GM19035 (cell line): ENCODE results near the gene PLXNB2.

ENCODE experiments used
- ATAC-seq: cut with Tn5 transposase; IDR thresholded peaks from one replicate; pipeline ENCODE4 v1.9.1; 2021; ENCODE audit not compliant: unreplicated experiment

PLXNB2 gene

DNA sequence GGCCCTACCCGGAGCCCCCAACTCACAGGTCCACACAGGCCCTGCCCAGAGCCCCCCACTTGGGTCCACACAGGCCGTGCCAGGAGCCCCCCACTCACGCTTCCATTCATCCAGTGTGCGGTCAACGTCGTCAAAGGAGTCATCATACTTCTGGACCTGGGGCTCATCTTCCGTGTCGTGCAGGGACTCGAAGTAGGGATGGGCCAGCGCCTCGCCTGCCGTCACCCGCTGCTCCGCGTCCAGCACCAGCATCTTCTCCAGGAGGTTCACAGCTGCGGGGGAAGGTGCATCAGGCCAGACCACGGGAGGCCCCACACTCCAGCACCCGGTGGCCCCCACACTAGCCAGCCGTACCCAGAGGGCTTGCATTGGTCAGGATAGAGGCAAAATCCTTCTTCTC is 52.3 kb downstream of the PLXNB2 start:
- no peak for ATAC-seq

DNA sequence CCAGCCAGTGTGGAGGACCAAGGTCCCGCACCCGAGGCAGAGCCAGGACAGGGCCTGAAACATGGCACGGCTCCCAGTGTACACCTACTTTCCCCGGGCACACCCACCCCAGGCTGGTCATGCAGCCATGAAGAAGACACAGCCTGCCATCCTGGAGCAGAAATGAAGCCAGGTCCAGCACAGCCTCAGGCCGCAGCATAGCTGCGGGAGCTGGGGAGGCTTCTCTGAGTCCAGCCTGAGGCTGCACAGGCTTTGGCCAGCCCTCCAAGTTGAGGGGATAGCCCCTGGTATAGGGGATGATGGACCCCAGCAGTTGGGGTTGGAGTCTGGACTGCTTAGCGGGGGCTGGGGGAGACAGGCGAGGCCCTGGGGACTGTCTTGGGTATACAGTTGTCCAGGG is 53.5 kb downstream of the PLXNB2 start:
- ATAC-seq, result no peak

DNA sequence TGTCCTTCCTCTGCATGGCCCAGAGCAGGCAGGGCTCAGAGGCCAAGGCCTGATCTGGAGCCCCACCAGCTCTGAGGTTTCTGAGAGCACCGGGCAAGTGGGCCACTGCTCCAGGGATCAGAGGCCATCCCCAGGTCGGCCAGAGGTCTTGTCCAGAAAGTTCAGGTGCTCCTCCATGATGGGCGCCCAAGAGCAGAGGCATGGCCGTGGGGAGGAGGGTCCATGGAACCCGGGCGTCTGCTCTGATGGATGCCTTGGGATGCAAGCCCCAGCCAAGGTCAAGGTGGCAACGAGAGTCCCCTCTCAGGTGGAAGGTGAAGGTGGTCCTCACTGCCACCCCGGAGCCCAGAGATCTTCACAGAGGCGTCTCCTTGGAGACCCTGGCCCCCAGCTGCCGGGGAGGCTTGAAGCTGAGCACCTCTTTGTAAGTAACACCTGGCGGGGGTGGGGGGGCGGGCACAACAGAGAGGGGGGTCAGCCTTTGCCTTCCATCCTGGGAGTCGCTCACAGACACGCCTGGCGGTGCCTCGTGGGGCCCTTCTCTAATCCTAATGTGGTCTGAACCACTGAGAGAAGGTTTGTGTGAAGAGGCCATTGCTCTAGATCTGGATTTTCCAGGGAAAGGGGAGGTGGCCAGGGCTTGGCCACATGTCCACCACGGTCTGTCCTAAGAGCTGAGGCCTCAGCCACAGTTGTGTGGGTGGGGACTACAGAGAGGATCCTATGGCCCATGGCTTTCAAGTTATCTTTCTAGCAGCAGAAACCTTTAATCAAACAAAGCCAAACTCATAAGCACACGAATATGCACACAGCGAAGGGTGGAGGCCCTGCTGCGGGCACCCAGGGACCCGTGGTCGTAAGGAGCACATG is 54.2 kb downstream of the PLXNB2 start:
- no peak for ATAC-seq

DNA sequence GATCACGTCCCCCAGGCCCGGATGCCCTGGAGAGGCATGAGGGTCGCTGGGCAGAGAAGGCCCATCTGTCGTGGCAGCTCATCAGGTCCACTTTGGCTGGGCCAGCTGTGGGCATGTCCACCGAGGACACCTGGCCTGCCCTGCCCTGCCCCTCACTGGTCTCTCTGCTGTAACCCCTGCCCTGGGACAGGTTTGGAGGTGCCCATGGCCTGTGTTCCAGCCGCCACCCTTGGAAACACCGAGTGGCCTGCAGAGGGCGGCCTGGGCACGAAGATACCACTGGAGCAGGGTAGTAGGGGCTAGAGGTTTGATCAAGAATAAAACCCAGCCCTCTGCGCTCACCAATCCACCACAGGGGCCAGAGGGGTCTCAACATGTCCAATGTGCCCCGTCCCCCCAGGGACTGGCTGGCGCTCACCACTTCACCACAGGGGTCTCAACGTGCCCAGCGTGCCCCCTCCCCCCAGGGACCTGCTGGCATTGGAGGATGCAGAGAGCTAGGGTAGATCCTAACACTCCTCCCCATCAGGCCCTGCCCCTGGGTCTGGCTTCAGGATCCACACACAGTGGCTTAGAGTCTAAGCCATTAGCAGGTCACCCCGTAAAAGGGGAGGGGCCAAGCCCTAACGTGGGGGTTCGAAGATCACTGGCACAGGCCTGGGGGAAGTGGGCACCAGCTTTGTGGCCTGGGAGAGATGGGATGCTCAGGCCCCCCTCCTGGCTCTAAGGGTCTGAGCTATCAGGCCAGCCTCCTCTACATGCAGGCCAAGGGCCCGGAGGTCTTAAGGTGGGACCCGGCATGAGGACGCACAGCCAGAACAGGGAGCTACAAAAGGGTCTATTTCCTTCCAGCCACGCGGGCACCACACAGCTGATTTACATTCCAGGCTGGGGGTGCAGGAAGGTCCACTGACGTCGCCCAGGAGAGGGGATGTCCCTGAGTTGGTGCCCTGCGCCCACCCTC is 55.1 kb downstream of the PLXNB2 start:
- ATAC-seq, result no peak

DNA sequence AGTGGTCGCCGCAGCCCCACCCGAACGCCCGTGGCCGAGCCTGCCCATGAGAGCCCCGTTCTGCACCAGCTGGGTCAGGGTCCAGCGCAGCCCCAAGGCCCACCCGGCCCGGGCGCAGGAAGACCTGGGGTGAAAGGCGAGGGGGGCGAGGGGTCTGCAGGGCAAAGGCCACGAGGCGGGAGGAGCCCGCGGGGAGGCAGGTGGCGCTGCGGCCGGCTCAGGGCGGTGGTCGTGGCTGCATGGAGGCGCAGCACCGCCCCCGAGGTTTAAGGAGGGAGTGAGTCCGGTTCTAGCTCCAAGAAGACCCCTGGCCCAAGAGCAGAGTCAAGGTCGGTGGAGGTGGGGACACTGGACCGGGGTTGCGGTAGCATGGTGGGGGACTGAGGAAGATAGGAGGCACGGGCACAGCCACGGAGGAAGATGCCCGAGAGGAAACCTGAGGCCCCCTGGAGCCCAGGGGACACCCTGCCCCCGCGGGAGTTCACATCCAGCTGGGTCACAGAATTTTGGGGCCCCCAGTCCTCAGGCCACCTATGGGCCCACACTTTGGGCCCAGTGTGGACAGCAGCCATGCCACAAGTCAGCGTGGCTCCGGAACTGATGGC is 55.9 kb downstream of the PLXNB2 start:
- peak; percentile 1 for ATAC-seq

DNA sequence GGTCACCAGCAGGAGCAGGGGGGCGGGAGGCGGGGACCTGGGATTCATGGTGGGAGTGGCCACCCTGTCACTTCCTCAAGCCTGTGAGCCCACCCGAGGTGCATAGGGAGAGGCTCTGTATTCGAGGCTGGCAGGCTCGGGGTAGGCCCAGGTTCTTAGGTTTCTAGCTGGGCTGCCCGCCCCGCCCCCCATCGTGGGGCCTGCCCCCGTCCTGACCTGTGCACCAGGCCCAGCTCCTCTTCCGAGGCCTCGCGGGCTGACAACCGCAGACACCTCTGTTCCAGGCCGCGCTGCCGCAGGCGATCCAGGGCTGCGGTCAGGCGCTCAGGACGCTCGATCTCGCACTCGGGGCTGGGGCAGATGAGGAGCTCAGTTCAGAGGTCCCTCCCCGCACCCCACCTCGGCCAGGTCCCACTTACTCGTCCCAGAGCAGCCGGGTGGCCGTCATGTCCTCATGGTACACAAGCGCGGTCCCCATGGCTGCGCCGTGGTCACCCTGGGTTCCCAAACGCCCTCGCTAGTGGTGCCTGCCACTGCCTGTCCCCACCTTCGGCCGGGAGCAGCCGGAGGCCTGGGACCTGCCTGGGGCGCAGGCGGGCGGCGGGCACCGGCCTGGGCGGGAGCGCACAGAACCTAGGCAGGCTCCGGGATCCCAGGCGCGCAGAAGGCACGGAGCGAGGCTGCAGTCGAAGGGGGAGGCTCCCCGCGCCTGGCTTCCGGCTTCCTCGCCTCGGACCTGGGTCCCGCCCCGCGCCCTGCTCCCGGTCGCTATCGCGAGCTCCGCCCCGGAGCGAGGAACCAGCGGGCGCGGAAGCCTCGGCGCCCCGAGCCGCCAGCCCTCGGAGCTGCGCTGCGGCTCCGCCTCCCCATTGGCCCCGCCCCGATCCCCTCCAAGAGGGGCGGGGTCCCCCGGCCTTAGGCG is 56.6 kb downstream of the PLXNB2 start, which contains the start of gene HDAC10:
Gene HDAC10, minus strand, starts transcription at position 711 of the 922 bp plus-strand sequence. Its CDS starts 233 bp downstream, at position 478.
- ATAC-seq, result peak; percentile 51

DNA sequence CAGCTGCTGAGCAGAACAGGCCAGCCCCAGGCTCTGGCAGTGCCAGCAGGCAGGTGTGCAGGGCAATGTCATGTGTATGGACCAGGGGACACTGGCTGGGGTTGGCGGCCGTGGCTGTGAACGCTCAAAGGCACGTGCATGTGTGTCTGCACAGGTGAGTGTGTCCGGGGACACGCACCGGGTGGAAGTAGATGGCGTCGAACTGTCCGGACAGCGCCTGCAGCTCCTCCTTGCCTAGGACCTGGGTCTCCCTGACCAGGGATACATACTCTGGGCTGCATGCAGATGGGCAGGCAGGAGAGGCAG is 57.2 kb downstream of the PLXNB2 start:
- no peak for ATAC-seq

DNA sequence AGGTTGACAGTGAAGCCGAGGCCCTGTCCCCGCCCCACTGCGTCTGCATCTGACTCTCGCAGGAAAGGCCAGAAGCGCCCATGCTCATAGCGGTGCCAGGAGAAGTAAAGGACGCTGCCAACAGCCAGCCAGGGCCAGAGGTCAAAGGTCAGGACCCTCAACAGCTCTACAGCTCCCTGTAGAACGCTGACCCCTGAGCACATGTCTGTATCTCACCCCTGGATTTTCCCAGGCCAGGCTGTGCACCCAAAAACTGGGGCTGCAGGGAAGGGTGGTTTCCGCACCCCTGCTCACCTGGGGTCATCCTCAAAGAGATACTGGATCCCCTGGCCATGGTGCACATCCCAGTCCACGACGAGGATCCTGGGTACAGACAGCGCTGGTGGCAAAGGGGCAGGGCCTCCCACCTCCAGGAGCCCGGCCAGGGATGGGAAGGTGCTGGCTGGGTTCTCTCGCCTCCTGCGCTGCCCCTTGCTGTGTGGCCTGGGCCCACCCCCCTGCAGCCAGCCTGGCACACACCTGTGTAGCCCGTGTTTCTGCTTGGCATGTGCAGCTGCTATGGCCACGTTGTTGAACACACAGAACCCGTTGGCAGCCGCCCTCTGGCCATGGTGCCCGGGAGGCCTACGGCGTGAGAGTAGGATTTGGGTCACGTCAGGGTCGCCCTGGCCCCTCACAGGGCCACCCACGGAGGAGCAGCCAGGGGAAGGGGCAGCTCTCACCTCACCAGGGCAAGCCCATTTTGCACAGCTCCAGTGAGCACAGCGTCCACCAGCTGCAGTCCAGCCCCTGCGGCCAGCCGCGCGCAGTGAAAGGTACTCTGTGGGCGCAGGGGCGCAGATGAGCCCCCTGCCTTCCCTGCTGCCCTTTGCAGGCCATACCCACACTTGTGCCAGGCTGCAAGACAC is 57.9 kb downstream of the PLXNB2 start:
- ATAC-seq, result no peak

DNA sequence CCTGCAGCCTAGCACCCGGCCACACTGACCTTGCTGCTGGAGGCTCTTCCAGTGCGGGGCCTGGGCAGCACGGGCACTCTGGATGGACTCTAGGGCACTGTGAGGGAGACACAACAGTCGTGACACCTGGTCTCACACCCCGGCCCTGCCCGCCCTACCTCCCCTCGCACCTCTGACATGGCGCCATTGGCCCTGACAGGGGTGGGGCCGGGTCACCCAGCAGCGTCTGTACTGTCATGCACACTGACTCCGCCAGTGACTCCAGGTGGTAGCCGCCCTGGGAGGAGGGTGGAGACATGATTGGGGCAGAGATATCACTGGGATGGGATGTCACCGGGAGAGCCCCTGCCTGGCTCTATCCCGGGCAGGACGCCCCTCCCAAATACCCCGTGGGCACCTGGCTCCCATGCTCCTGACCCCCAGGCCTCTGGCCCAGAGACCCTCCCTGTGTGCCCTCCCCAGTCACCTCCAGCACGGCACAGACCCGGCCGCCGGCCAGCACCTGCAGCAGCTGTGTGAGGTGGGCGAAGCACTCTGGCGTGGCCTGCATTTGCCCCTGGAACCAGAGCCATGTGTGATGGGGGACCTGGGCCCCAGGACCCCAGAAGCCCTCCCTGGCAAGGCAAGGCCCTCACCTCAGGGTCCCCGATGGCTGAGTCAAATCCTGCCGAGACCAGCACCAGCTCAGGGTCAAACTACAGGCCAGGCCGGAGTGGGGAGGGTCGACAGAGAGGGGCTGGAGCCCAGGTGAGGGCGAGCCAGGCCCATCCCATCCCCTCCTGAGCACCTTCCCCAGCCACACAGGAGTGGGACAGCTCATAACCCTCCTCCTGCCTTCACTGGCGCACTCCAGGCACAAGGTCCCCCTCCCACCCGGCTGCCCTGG is 59.0 kb downstream of the PLXNB2 start:
- no peak for ATAC-seq

DNA sequence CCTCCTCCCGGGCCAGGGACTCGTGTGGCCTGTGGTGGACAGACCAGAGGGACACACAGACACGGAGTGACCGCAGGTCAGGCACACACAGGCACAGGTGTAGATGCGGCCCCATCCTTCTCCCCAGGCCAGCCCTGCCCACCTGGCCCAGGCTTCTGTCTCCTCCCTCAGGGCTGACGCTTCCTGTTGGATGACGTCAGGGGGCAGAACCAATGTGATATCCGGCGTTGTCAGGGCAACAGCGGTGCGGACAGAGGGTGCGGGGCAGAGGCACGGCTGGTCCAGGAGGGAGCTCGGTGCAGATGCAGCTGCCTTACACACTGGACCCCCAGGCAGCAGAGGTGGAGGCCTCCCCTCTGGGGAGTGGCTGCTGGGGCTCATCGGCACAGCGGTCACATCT is 59.7 kb downstream of the PLXNB2 start:
- no peak for ATAC-seq

DNA sequence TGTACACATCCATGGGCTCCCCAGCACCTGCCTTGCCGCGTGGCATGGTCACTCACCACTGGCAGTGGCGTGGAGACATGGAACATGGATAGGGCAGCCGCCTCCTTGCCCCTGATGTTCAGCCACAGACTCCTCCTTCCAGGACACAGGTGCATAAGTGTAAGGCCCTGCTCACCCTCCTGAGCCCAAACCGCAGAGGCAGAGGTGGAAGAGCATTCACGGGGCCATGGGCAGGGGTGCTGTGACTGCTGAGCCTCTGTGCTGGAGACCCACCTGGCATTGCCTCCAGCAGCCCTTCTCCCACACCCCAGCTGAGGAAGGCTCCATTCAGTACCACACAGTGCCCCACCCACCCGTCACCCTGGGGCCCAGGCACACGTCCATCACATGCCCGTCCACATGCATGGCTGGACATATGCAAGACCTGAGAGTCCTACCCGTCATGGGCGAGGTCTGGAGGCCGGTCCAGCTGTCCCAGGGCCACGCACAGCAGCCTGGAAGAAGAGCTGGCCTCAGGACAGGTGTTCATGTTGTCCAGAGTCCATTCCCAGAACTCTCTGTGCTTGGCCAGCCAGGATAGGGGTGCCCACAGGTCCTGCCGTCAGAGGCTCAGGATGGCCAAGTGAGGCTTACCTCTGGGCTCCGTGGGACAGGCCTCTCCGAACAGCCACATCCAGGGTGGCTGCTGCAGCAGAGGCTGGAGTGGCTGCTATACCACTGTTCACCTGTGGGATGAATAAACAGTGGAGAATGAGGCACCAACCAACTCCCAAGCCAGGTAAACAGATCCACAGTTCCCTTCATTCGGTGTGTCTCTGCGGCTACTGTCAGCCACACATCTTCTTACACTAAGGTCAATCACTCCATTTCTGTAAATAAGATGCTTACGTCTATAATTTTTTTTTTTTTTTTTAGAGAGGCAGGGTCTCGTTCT is 60.9 kb downstream of the PLXNB2 start:
- no peak for ATAC-seq

DNA sequence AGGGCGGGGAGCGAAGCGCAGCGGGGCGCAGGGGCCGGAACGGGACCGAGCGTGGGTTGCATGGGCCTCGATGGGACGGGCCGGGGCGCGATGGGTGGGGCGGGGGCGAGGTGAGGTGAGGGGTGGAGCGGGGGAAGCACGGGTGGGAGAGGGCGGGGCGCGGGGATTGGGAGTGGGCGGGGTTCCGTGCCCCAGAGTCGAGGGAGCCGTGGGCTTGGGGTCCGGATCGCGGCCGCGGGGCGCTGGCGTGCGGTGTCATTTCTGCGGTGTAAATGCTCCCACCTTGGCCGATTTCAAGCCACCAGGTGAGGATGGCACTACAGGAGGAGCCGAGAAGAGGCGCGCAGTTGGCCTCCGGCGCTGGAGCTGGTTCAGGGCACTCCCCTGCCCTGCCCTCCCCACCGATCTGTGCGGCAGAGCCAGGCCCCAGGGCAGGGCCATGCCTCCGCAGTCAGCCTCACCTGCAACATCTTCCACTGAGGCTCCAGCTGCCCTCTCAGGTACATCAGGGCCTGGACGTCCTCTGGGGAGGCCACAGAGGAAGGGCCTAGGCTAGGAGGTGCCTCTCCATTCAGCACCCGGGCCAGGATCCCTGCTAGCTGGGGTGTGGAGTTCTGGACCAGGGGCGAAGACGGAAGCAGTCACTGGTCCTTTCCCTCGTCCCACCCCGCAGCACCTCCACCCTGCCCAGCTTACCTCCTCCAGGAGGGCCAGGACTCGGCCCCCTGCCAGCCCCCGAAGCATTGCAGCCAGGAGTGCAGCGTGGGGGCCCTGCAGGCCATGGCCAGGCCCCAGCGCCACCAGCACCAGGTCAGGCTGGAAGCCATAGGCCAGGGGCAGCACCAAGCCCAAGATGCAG is 62.0 kb downstream of the PLXNB2 start:
- peak; percentile 5 for ATAC-seq

DNA sequence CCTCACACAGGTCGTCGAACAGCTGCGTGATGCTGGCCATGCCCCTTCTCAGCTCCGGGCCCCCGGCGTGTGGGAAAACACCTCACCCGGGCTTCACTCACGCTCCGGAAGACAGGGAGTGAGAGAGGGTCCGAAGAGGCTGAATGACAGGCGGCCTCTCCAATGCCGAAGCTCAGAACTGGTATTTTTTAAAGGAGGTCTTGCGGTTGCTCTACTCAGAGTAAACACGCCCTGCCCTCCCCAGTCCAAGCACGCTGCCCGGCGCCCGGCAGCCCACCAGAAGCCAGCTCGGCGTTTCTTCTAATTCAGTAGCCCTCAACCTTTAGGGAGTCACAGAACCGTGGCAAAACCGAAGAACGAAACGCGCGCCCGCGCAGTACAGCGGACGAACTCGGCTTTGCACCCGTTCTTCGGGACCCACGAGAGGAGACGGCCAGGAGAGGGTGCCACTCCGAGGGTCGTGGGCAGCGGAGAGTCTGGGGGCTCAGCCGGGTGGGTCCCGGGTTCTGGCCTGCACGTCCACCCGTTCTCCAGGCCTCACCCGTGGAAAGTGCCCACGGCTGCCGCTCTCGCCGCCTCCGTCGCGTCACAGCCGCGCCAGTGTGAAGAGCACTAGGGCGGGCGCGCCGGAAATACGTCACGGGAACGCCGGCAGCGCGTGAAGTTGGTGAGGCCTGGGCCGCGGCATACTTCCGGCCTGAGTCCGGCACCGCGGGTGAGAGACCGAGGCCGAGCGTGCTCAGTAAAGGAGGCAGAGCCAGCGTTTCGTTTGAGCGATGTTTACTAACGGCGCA is 62.8 kb downstream of the PLXNB2 start, which contains the start of gene TUBGCP6:
Gene TUBGCP6, minus strand, starts transcription at position 604 of the 794 bp plus-strand sequence. Its CDS starts 564 bp downstream, at position 40.
- ATAC-seq, result peak; percentile 67

DNA sequence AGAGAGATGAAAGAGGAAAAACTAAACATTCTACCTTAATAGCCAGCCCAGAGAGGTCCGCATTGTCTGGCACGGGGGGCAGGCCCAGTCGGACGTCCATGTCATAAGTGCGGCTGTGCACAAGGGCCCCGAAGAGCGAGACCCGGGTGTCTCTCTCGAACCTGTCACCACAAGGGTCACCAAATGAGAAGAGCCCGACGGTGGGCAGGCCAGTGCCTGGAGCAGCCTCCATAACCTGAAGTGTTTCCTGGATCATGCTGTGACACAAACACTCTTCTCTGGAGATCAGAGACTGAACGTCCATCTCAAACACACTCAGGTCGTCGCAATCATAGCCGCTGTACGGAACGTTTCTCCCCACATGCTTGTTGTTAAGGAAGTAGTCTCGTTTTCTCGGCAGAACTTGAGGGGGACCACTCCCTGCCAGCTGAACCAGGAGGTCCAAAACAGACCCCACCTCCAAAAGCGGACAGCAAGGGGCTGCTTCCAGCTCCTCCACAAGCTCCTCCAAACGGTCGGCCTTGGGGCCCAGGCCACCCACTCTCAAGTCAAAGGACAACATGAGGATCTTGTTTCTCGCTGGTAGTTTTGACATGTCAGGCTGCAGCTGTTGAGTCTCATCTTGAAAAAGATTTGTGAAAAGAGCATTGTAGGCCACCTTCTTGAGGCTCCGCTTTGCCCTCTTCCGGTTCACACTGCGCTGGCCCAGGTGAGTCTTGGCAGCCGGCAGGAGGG is 63.6 kb downstream of the PLXNB2 start:
- ATAC-seq, result no peak
